ENCODE measurements around the gene CEP162. TPM values are rescaled to one million over a fixed set of nuclear protein-coding genes. Genes with fewer than 3 reads are reported as not detected.

CEP162 gene
- total RNA-seq, 2 donors from 2014 or later = 29.7 to 39.2 TPM

GRCh38 chr6:84269947-84270733 lies 42.7 kb upstream of the CEP162 start:
- H3K36me3 ChIP-seq (ENCODE audit: control insufficient read depth, insufficient read depth, low read length) = no peaks in the 10 kb centered on the region
- H3K9ac ChIP-seq (ENCODE audit: extremely low read depth, low read length, poor library complexity, severe bottlenecking) = no peak overlapping the region
- DNase-seq = no peak
- H3K4me3 ChIP-seq (ENCODE audit: low read length) = no peak overlapping the region
- Mint-ChIP-seq H3K9me3 (no peaks in the 10 kb centered on the region), H3K4me3 (no peak overlapping the region), H3K36me3 (ENCODE audit: low read depth) (no peaks in the 10 kb centered on the region), H3K27me3 (ENCODE audit: insufficient read depth) (no peaks in the 10 kb centered on the region), H3K4me1 (no peaks in the 10 kb centered on the region), H3K27ac (no peak overlapping the region)
- WGBS, 2 experiments (ENCODE audit: insufficient coverage in 1 of 2, insufficient read length in 1 of 2) = 89 to 96% methylated on average over 6 of the region's 6 CpGs
- H3K9me3 ChIP-seq (ENCODE audit: control insufficient read depth, low read length) = no peaks in the 10 kb centered on the region
- no peak for TF ChIP-seq CTCF (conservative IDR thresholded peaks at IDR 0.05)
- H3K27me3 ChIP-seq (ENCODE audit: control insufficient read depth, insufficient read depth, low read length, poor library complexity, severe bottlenecking) = no peaks in the 10 kb centered on the region
- H3K27ac ChIP-seq (ENCODE audit: low read depth, low read length) = no peak overlapping the region
- H3K4me1 ChIP-seq (ENCODE audit: control insufficient read depth, insufficient read depth, low read length) = no peaks in the 10 kb centered on the region

- no peak for TF ChIP-seq CTCF (conservative IDR thresholded peaks at IDR 0.05)
- Mint-ChIP-seq H3K27me3 (ENCODE audit: insufficient read depth) (no peaks in the 10 kb centered on the region), H3K4me3 (no peak overlapping the region), H3K36me3 (ENCODE audit: low read depth) (no peaks in the 10 kb centered on the region), H3K9me3 (no peaks in the 10 kb centered on the region), H3K27ac (no peak overlapping the region), H3K4me1 (no peaks in the 10 kb centered on the region)
- Histone ChIP-seq H3K36me3 (ENCODE audit: control insufficient read depth, insufficient read depth, low read length) (no peaks in the 10 kb centered on the region), H3K9me3 (ENCODE audit: control insufficient read depth, low read length) (no peaks in the 10 kb centered on the region), H3K9ac (ENCODE audit: extremely low read depth, low read length, poor library complexity, severe bottlenecking) (no peak overlapping the region), H3K4me3 (ENCODE audit: low read length) (no peak overlapping the region), H3K27ac (ENCODE audit: low read depth, low read length) (no peak overlapping the region), H3K4me1 (ENCODE audit: control insufficient read depth, insufficient read depth, low read length) (no peaks in the 10 kb centered on the region), H3K27me3 (ENCODE audit: control insufficient read depth, insufficient read depth, low read length, poor library complexity, severe bottlenecking) (no peaks in the 10 kb centered on the region)
- WGBS, 2 experiments (ENCODE audit: insufficient coverage in 1 of 2, insufficient read length in 1 of 2) = 96% methylated on average over 3 of the region's 3 CpGs; no CpG with 5 or more reads in 1 of the 2 experiments
- DNase-seq = no peak
Observed at GRCh38 chr6:84268781-84269180, 41.3 kb upstream of the CEP162 start.

DNA sequence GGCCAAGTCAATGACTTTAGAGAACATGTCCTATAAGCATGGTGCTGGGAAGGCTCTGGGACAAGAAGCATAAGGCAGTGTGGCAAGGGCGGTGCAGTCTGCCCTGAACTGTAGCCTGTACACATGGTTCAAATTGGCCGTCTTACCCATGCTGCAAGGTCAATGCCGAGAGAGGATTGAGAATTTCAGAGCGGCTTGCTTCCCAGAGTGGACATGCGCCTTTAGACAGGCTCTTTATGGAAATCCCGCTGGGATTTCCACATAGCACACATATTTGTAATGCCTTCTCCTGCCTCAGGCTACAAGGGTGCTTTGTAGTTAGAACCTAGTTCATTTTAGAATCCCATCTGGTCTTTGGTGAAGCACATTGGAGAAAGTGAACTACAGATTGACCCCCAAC lies 36.1 kb upstream of the CEP162 start:
- no peak for TF ChIP-seq CTCF (conservative IDR thresholded peaks at IDR 0.05)
- no peak overlapping the region for H3K27ac Mint-ChIP-seq
- no peaks in the 10 kb centered on the region for H3K4me1 Mint-ChIP-seq
- no peaks in the 10 kb centered on the region for H3K36me3 ChIP-seq (ENCODE audit: control insufficient read depth, insufficient read depth, low read length)
- WGBS, 2 experiments (ENCODE audit: insufficient coverage in 1 of 2, insufficient read length in 1 of 2) = 90 to 97% methylated on average over 4 to 6 of the region's 6 CpGs
- H3K4me3 ChIP-seq (ENCODE audit: low read length) = no peak overlapping the region
- no peaks in the 10 kb centered on the region for H3K9me3 Mint-ChIP-seq
- H3K4me3 Mint-ChIP-seq = no peak overlapping the region
- no peaks in the 10 kb centered on the region for H3K27me3 ChIP-seq (ENCODE audit: control insufficient read depth, insufficient read depth, low read length, poor library complexity, severe bottlenecking)
- no peaks in the 10 kb centered on the region for H3K36me3 Mint-ChIP-seq (ENCODE audit: low read depth)
- no peaks in the 10 kb centered on the region for H3K4me1 ChIP-seq (ENCODE audit: control insufficient read depth, insufficient read depth, low read length)
- no peaks in the 10 kb centered on the region for H3K27me3 Mint-ChIP-seq (ENCODE audit: insufficient read depth)
- no peak overlapping the region for H3K27ac ChIP-seq (ENCODE audit: low read depth, low read length)
- H3K9me3 ChIP-seq (ENCODE audit: control insufficient read depth, low read length) = no peaks in the 10 kb centered on the region
- no peak overlapping the region for H3K9ac ChIP-seq (ENCODE audit: extremely low read depth, low read length, poor library complexity, severe bottlenecking)
- no peak for DNase-seq

Measured in endodermal cell (in vitro differentiated cells).